IMR-90 (cell line): ENCODE data around the gene SUN1. TPM values are rescaled to one million over a fixed set of nuclear protein-coding genes. Genes with fewer than 3 reads are reported as not detected.

Source experiments
- ATAC-seq: fragments of 200-7000 bp; cut with Tn5 transposase; 2 replicates; pipeline ENCODE4 v1.9.1; 2020; ENCODE audit warnings: low read depth, mild to moderate bottlenecking, moderate library complexity
- BruUV-seq: library from RNA; stranded (reverse); fragments of 400-500 nt; replicated peaks from 2 replicates; lab custom pipeline; 2021; lab: Mats Ljungman, UMichigan
- CTCF ChIA-PET: fragments of 300-600 bp; formaldehyde crosslinking; extraction: SDS; loops from one replicate; lab custom pipeline; 2021; ENCODE audit warnings: antibody characterized with exemption; lab: Yijun Ruan, JAX
- POLR2A ChIA-PET: fragments of 300-600 bp; sonication (Branson Sonifier 250); formaldehyde crosslinking; loops from one replicate; lab custom pipeline; 2022; ENCODE audit warnings: antibody characterized with exemption; ENCODE audit not compliant: unreplicated experiment; lab: Charles Lee
- DNase-seq: peaks from one replicate; pipeline ENCODE4 v3.0.0; 2013
- H2AFZ ChIP-seq: replicated peaks from 2 replicates; pipeline ENCODE3; 2013; ENCODE audit warnings: low read length, mild to moderate bottlenecking; ENCODE audit not compliant: poor library complexity
- H2AK5ac ChIP-seq: 2 replicates; pipeline ENCODE4 v1.6.1; 2013; ENCODE audit warnings: low read depth, low read length, inconsistent platforms
- H2AK9ac ChIP-seq: replicated peaks from 2 replicates; pipeline ENCODE3; 2013; ENCODE audit warnings: mild to moderate bottlenecking, low read depth, low read length, moderate library complexity; ENCODE audit not compliant: poor library complexity
- H2BK120ac ChIP-seq: 2 replicates; pipeline ENCODE4 v1.6.1; 2013; ENCODE audit warnings: low read depth, low read length, inconsistent platforms
- H2BK15ac ChIP-seq: 3 replicates; pipeline ENCODE4 v1.6.1; 2013; ENCODE audit warnings: low read depth, low read length, inconsistent platforms
- H2BK20ac ChIP-seq: 2 replicates; pipeline ENCODE4 v1.6.1; 2013; ENCODE audit warnings: low read depth, mild to moderate bottlenecking, inconsistent platforms, low read length, moderate library complexity
- H2BK5ac ChIP-seq: 2 replicates; pipeline ENCODE4 v1.6.1; 2013; ENCODE audit warnings: mild to moderate bottlenecking, low read depth, low read length, inconsistent platforms; ENCODE audit not compliant: poor library complexity, severe bottlenecking
- H3K14ac ChIP-seq: replicated peaks from 2 replicates; pipeline ENCODE4 v1.6.1; 2013; ENCODE audit warnings: low read depth, low read length, inconsistent platforms
- H3K18ac ChIP-seq: 2 replicates; pipeline ENCODE4 v1.6.1; 2013; ENCODE audit warnings: low read depth, low read length, control low read depth
- H3K23ac ChIP-seq: 2 replicates; pipeline ENCODE4 v1.6.1; 2013; ENCODE audit warnings: low read depth, low read length, inconsistent platforms
- H3K27ac ChIP-seq: 2 replicates; pipeline ENCODE4 v1.5.1; 2013; ENCODE audit warnings: mild to moderate bottlenecking, control low read depth, low read length; ENCODE audit not compliant: insufficient read depth
- H3K27me3 ChIP-seq: 2 replicates; pipeline ENCODE4 v1.6.1; 2013; ENCODE audit warnings: low read length; ENCODE audit not compliant: control insufficient read depth, insufficient read depth
- H3K36me3 ChIP-seq: 2 replicates; pipeline ENCODE4 v1.6.1; 2013; ENCODE audit warnings: low read length, mixed read lengths; ENCODE audit not compliant: control insufficient read depth, insufficient read depth
- H3K4ac ChIP-seq: 2 replicates; pipeline ENCODE4 v1.6.1; 2013; ENCODE audit warnings: low read depth, low read length, inconsistent platforms
- H3K4me1 ChIP-seq: 2 replicates; pipeline ENCODE4 v1.6.1; 2013; ENCODE audit warnings: low read length, mixed read lengths; ENCODE audit not compliant: control insufficient read depth, insufficient read depth
- H3K4me2 ChIP-seq: 2 replicates; pipeline ENCODE4 v1.6.1; 2013; ENCODE audit warnings: low read depth, mild to moderate bottlenecking, control low read depth, low read length, moderate library complexity
- H3K4me3 ChIP-seq: 2 replicates; pipeline ENCODE4 v1.5.1; 2013; ENCODE audit warnings: low read depth, mild to moderate bottlenecking, control low read depth, low read length, moderate library complexity; ENCODE audit not compliant: insufficient read depth
- H3K56ac ChIP-seq: 2 replicates; pipeline ENCODE4 v1.6.1; 2013; ENCODE audit warnings: low read length, inconsistent platforms; ENCODE audit not compliant: insufficient read depth; ENCODE audit errors: extremely low read depth
- H3K79me1 ChIP-seq, 2 experiments: 2 replicates each; pipeline ENCODE4 v1.6.1; 2013; ENCODE audit warnings: low read length in 2 of 2, inconsistent platforms in 1 of 2, low read depth in 1 of 2
- H3K9ac ChIP-seq: 2 replicates; pipeline ENCODE4 v1.6.1; 2013; ENCODE audit warnings: low read depth, low read length, control low read depth
- H3K9me1 ChIP-seq: 2 replicates; pipeline ENCODE4 v1.6.1; 2013; ENCODE audit warnings: low read length, inconsistent platforms; ENCODE audit not compliant: insufficient read depth
- H3K9me3 ChIP-seq: 2 replicates; pipeline ENCODE4 v1.6.1; 2013; ENCODE audit warnings: low read length; ENCODE audit not compliant: control insufficient read depth, insufficient read depth
- H4K20me1 ChIP-seq: 2 replicates; pipeline ENCODE4 v1.6.1; 2013; ENCODE audit warnings: low read length, inconsistent platforms; ENCODE audit not compliant: insufficient read depth
- H4K5ac ChIP-seq: 2 replicates; pipeline ENCODE4 v1.6.1; 2013; ENCODE audit warnings: mild to moderate bottlenecking, low read depth, low read length, control low read depth
- H4K8ac ChIP-seq, 2 experiments: 2 replicates each; pipeline ENCODE4 v1.6.1; 2013; ENCODE audit warnings: low read depth in 2 of 2, low read length in 2 of 2, control low read depth in 1 of 2, inconsistent platforms in 1 of 2
- H4K91ac ChIP-seq: 2 replicates; pipeline ENCODE4 v1.6.1; 2013; ENCODE audit warnings: low read depth, low read length, inconsistent platforms; ENCODE audit not compliant: insufficient read depth
- CEBPB ChIP-seq: IDR thresholded peaks from 2 replicates; pipeline ENCODE4 v1.6.1; 2012; ENCODE audit warnings: low read depth, low read length, improper control_type of control experiment
- POLR2A ChIP-seq: IDR thresholded peaks from 2 replicates; pipeline ENCODE4 v1.6.1; 2012; ENCODE audit warnings: mild to moderate bottlenecking, low read depth, low read length
- RFX5 ChIP-seq: IDR thresholded peaks from 2 replicates; pipeline ENCODE4 v1.8.0; 2012; ENCODE audit warnings: low read depth, mild to moderate bottlenecking, low read length, moderate library complexity
- WGBS, 2 experiments: methylation state at CpG; one replicate each; pipeline versions ENCODE4 v1.1.5 to v1.1.7; 2013; ENCODE audit warnings: missing lambda C conversion rate in 2 of 2; ENCODE audit not compliant: insufficient read length in 1 of 2; ENCODE audit errors: extremely low coverage in 2 of 2; 5-methylcytosine and 5-hydroxymethylcytosine counted together
- dilution Hi-C: fragments of 300-500 bp; cut with HindIII; formaldehyde crosslinking; loops from one replicate; pipeline ENCODE4 v1.14.3; 2018; ENCODE audit warnings: low sequenced_read_pairs; ENCODE audit not compliant: unreplicated experiment
- in situ Hi-C: fragments of 300-500 bp; cut with MboI; formaldehyde crosslinking; loops from 3 replicates; pipeline ENCODE4 v1.14.3; 2019; ENCODE audit warnings: low sequenced_read_pairs, inconsistent platforms, mixed read lengths
- intact Hi-C: fragments of 100-400 bp; cut with micrococcal nuclease; formaldehyde crosslinking; loops from 2 replicates; pipeline ENCODE4 v1.10.0; 2022
- polyA plus RNA-seq, 3 experiments: library from polyadenylated mRNA; depleted of rRNA; stranded (reverse); fragments of >200 nt; gene quantifications; 2 replicates each; pipeline ENCODE4 v1.2.3, GENCODE V29; 2012; ENCODE audit warnings: low replicate concordance in 1 of 3
- total RNA-seq: library from RNA; depleted of rRNA; stranded (reverse); fragments of >200 nt; gene quantifications from 2 replicates; pipeline ENCODE4 v1.2.3, GENCODE V29; 2012
- TF ChIP-seq, protein P1 (sequence below): fragments of 150-350 bp; IDR thresholded peaks from 2 replicates; pipeline ENCODE4 v1.6.1; 2016; ENCODE audit warnings: low read depth, mild to moderate bottlenecking, low read length, moderate library complexity, borderline replicate concordance

SUN1 gene
- total and polyA plus RNA-seq, 2 of the 4 experiments (the other 2 are of a cell fraction): 113 to 239 TPM

DNA sequence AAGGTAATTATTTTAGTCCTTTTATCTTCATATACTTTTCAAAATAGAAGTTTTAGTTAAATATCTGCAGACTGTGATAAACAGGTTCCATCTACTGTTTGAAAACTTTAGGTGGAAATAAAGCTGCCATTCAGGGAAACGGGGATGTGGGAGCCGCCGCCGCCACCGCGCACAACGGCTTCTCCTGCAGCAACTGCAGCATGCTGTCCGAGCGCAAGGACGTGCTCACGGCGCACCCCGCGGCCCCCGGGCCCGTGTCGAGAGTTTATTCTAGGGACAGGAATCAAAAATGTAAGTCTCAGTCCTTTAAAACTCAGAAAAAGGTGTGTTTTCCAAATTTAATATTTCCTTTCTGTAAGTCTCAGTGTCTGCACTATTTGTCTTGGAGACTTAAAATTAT is 11.0 kb downstream of the SUN1 start:
- no peak overlapping the region for H3K27ac ChIP-seq
- no peak overlapping the region for H3K18ac ChIP-seq
- no peak overlapping the region for H3K4me2 ChIP-seq
- no peak overlapping the region for H4K5ac ChIP-seq
- dilution Hi-C loops: no loop called here
- no peaks in the 10 kb centered on the region for H3K27me3 ChIP-seq
- WGBS, 2 experiments: 96% methylated on average over 16 of the region's 17 CpGs; no CpG with 5 or more reads in 1 of the 2 experiments
- H3K4me3 ChIP-seq: no peak overlapping the region
- no peak overlapping the region for H2AFZ ChIP-seq
- no peak overlapping the region for H2BK120ac ChIP-seq
- DNase-seq (no peak), ATAC-seq (no peak)
- no peak overlapping the region for H3K56ac ChIP-seq
- no peak overlapping the region for H4K8ac ChIP-seq
- H2BK5ac ChIP-seq: no peak overlapping the region
- POLR2A ChIA-PET: no interaction called here
- peaks cover 5% of the 10 kb centered on the region; the same call in 1 of the 2 replicates for H3K4me1 ChIP-seq
- no peak overlapping the region for H3K14ac ChIP-seq
- no peak overlapping the region for H3K4ac ChIP-seq
- H3K23ac ChIP-seq: no peak overlapping the region
- H3K9me1 ChIP-seq: no peaks in the 10 kb centered on the region; the same call in 1 of the 2 replicates
- H3K9me3 ChIP-seq: no peaks in the 10 kb centered on the region
- peaks cover 49% of the 10 kb centered on the region for H3K36me3 ChIP-seq
- no peak overlapping the region for H2BK20ac ChIP-seq
- no TSS peak for BruUV-seq
- H2BK15ac ChIP-seq: no peak overlapping the region
- in situ Hi-C loops: no loop called here
- TF ChIP-seq RFX5 (no peak), POLR2A (no peak), CEBPB (no peak)
- TF ChIP-seq, protein P1, sequence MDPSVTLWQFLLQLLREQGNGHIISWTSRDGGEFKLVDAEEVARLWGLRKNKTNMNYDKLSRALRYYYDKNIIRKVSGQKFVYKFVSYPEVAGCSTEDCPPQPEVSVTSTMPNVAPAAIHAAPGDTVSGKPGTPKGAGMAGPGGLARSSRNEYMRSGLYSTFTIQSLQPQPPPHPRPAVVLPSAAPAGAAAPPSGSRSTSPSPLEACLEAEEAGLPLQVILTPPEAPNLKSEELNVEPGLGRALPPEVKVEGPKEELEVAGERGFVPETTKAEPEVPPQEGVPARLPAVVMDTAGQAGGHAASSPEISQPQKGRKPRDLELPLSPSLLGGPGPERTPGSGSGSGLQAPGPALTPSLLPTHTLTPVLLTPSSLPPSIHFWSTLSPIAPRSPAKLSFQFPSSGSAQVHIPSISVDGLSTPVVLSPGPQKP: no peak
- CTCF ChIA-PET: interaction anchor here (1.0 kb wide), 1 partner anchor 10 kb away, joined by 3 read pairs; no protein-coding TSS in a partner anchor
- intact Hi-C loops: no loop called here
- peaks cover 29 to 60% of the 10 kb centered on the region in 2 experiments for H3K79me1 ChIP-seq
- H3K9ac ChIP-seq: no peak overlapping the region
- H2AK5ac ChIP-seq: no peak overlapping the region
- H4K20me1 ChIP-seq: peaks cover 17% of the 10 kb centered on the region
- H2AK9ac ChIP-seq: no peak overlapping the region
- H4K91ac ChIP-seq: no peak overlapping the region
